Renal cortical epithelial cell (primary cell): ENCODE measurements around the gene SIGLEC6. TPM values are rescaled to one million over a fixed set of nuclear protein-coding genes. Genes with fewer than 3 reads are reported as not detected.
"Not testable (repeated sequence)": the region's sequence is repeated elsewhere in the genome, so short reads cannot be mapped to it uniquely, and the experiment has no call there.

ENCODE experiments used
- DNase-seq: peaks from one replicate; pipeline ENCODE4 v3.0.0-alpha.2; 2011; ENCODE audit warnings: low read depth
- total RNA-seq: library from RNA; depleted of rRNA; stranded (reverse); fragments of >200 nt; gene quantifications from 2 replicates; pipeline ENCODE4 v1.2.3, GENCODE V29; 2014

The SIGLEC6 gene
- total RNA-seq, 1 donor from 2014 or later = not detected

- no peak for DNase-seq
Observed at GRCh38 chr19:51509823-51510660, 21.4 kb downstream of the SIGLEC6 start.

- no peak for DNase-seq
Observed at GRCh38 chr19:51508059-51508733, 23.3 kb downstream of the SIGLEC6 start.

- DNase-seq = no peak
Observed at GRCh38 chr19:51507640-51508058, 23.8 kb downstream of the SIGLEC6 start.

GRCh38 chr19:51507192-51507591 is 24.3 kb downstream of the SIGLEC6 start:
- no peak for DNase-seq

GRCh38 chr19:51505904-51506303 is 25.6 kb downstream of the SIGLEC6 start:
- no peak for DNase-seq

- no peak for DNase-seq
Observed at GRCh38 chr19:51503896-51504295, 27.6 kb downstream of the SIGLEC6 start.

- no peak for DNase-seq
Observed at GRCh38 chr19:51503286-51503817, 28.1 kb downstream of the SIGLEC6 start.

- no peak for DNase-seq
Observed at GRCh38 chr19:51501594-51502263, 29.7 kb downstream of the SIGLEC6 start, which contains the start of gene SIGLEC12. Gene SIGLEC12 (minus strand): TSS chr19:51501800. CDS start chr19:51501733, 67 bp downstream.

- not testable (repeated sequence) for DNase-seq
Observed at GRCh38 chr19:51500931-51501330, 30.5 kb downstream of the SIGLEC6 start.

- DNase-seq = no peak
Observed at GRCh38 chr19:51497666-51498065, 33.8 kb downstream of the SIGLEC6 start.

- DNase-seq = no peak
Observed at GRCh38 chr19:51493776-51494175, 37.7 kb downstream of the SIGLEC6 start.

GRCh38 chr19:51491586-51491985 is 39.9 kb downstream of the SIGLEC6 start:
- DNase-seq = no peak

GRCh38 chr19:51490676-51491075 is 40.8 kb downstream of the SIGLEC6 start:
- DNase-seq = no peak

- DNase-seq = no peak
Observed at GRCh38 chr19:51489113-51489512, 42.4 kb downstream of the SIGLEC6 start.

- DNase-seq = no peak
Observed at GRCh38 chr19:51488491-51488890, 43.0 kb downstream of the SIGLEC6 start.

GRCh38 chr19:51485960-51486660 is 45.4 kb downstream of the SIGLEC6 start:
- DNase-seq = no peak

GRCh38 chr19:51480590-51480989 is 50.9 kb downstream of the SIGLEC6 start:
- DNase-seq = no peak

GRCh38 chr19:51479531-51480331 is 51.7 kb downstream of the SIGLEC6 start:
- DNase-seq = no peak

- DNase-seq = no peak
Observed at GRCh38 chr19:51478381-51479234, 52.9 kb downstream of the SIGLEC6 start, which contains the start of gene CEACAM18. Gene CEACAM18 (plus strand): TSS chr19:51478539.

- DNase-seq = no peak
Observed at GRCh38 chr19:51477344-51477743, 54.1 kb downstream of the SIGLEC6 start.
